Measurements from ENCODE around the gene IFNL2. TPM values are rescaled to one million over a fixed set of nuclear protein-coding genes. Genes with fewer than 3 reads are reported as not detected.

Gene IFNL2
- total RNA-seq, 1 experiment from 2014 or later, result not detected

Other genes starting within 250 kb of the IFNL2 start
- gene FBXO27, start 235.8 kb upstream of the IFNL2 start, total RNA-seq (2014; rRNA removed; shearing (Covaris generic)), result 0.32 and 1.0 TPM in 2 replicates
- 0.05 TPM in 1 of 2 replicates, not detected in the other for gene ACP7, start 184.0 kb upstream of the IFNL2 start, total RNA-seq (2014; rRNA removed; shearing (Covaris generic))
- gene PAK4, start 142.6 kb upstream of the IFNL2 start, total RNA-seq (2014; rRNA removed; shearing (Covaris generic)), result 3.7 TPM in 2 replicates
- 0.21 and 0.67 TPM in 2 replicates for gene NCCRP1, start 71.4 kb upstream of the IFNL2 start, total RNA-seq (2014; rRNA removed; shearing (Covaris generic))
- gene SYCN, start 64.1 kb upstream of the IFNL2 start, total RNA-seq (2014; rRNA removed; shearing (Covaris generic)), result not detected in 2 replicates
- gene IFNL3, start 23.4 kb upstream of the IFNL2 start, total RNA-seq (2014; rRNA removed; shearing (Covaris generic)), result not detected in 2 replicates
- gene IFNL4, start 19.5 kb upstream of the IFNL2 start, total RNA-seq (2014; rRNA removed; shearing (Covaris generic)), result not detected in 2 replicates
- gene IFNL1, start 28.0 kb downstream of the IFNL2 start, total RNA-seq (2014; rRNA removed; shearing (Covaris generic)), result not detected in 2 replicates
- gene LRFN1, start 52.5 kb downstream of the IFNL2 start, total RNA-seq (2014; rRNA removed; shearing (Covaris generic)), result 1.6 TPM in 2 replicates
- 0.58 and 0.88 TPM in 2 replicates for gene GMFG, start 67.6 kb downstream of the IFNL2 start, total RNA-seq (2014; rRNA removed; shearing (Covaris generic))
- gene SAMD4B, start 74.0 kb downstream of the IFNL2 start, total RNA-seq (2014; rRNA removed; shearing (Covaris generic)), result 69.9 and 78.5 TPM in 2 replicates
- 21.3 and 29.6 TPM in 2 replicates for gene PAF1, start 122.7 kb downstream of the IFNL2 start, total RNA-seq (2014; rRNA removed; shearing (Covaris generic))
- 20.9 and 23.2 TPM in 2 replicates for gene MED29, start 123.0 kb downstream of the IFNL2 start, total RNA-seq (2014; rRNA removed; shearing (Covaris generic))
- 2.6 and 3.1 TPM in 2 replicates for gene ZFP36, start 138.5 kb downstream of the IFNL2 start, total RNA-seq (2014; rRNA removed; shearing (Covaris generic))
- 22.3 and 27.2 TPM in 2 replicates for gene PLEKHG2, start 144.3 kb downstream of the IFNL2 start, total RNA-seq (2014; rRNA removed; shearing (Covaris generic))
- gene RPS16, start 167.6 kb downstream of the IFNL2 start, total RNA-seq (2014; rRNA removed; shearing (Covaris generic)), result 66.0 and 110 TPM in 2 replicates
- 98.8 and 113 TPM in 2 replicates for gene SUPT5H, start 177.2 kb downstream of the IFNL2 start, total RNA-seq (2014; rRNA removed; shearing (Covaris generic))
- 431 and 474 TPM in 2 replicates for gene TIMM50, start 212.4 kb downstream of the IFNL2 start, total RNA-seq (2014; rRNA removed; shearing (Covaris generic))
- 42.4 and 45.3 TPM in 2 replicates for gene DLL3, start 230.6 kb downstream of the IFNL2 start, total RNA-seq (2014; rRNA removed; shearing (Covaris generic))
- gene SELENOV, start 246.7 kb downstream of the IFNL2 start, total RNA-seq (2014; rRNA removed; shearing (Covaris generic)), result not detected in 2 replicates

Measured in SK-MEL-5 (cell line).